Cardiac fibroblast (primary cell): ENCODE measurements around the gene B4GALT6.
A peak's percentile ranks its signal among the peaks of the same experiment; 100 is the strongest.

Source experiments
- DNase-seq, 2 donors: peaks; one replicate each; pipeline versions ENCODE4 v3.0.0 to v3.0.0-alpha.2; 2010; ENCODE audit warnings: low read depth in 2 of 2
- H3K4me3 ChIP-seq, 2 donors: replicated peaks in 1 of 2; 1 replicate in 1 of 2; 2 replicates in 1 of 2; pipeline ENCODE4 v1.5.1; 2011; ENCODE audit warnings: low read depth in 2 of 2, low read length in 2 of 2, mild to moderate bottlenecking in 2 of 2, moderate library complexity in 1 of 2
- TF ChIP-seq, protein P1 (sequence below): IDR thresholded peaks from one replicate; pipeline ENCODE4 v1.5.1; 2011; ENCODE audit warnings: low read depth, mild to moderate bottlenecking, low read length, inconsistent platforms

B4GALT6 gene

DNA sequence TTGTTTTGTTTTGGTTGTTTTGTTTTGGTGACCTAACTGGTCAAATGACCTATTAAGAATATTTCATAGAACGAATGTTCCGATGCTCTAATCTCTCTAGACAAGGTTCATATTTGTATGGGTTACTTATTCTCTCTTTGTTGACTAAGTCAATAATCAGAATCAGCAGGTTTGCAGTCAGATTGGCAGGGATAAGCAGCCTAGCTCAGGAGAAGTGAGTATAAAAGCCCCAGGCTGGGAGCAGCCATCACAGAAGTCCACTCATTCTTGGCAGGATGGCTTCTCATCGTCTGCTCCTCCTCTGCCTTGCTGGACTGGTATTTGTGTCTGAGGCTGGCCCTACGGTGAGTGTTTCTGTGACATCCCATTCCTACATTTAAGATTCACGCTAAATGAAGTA is 92.8 kb downstream of the B4GALT6 start, which contains the start of gene TTR:
Gene TTR, plus strand, starts transcription at position 250 of the 400 bp plus-strand sequence. Its CDS starts 26 bp downstream, at position 276.
- no peak for DNase-seq
- no peak within 1 kb of the TSS for H3K4me3 ChIP-seq
- TF ChIP-seq, protein P1, sequence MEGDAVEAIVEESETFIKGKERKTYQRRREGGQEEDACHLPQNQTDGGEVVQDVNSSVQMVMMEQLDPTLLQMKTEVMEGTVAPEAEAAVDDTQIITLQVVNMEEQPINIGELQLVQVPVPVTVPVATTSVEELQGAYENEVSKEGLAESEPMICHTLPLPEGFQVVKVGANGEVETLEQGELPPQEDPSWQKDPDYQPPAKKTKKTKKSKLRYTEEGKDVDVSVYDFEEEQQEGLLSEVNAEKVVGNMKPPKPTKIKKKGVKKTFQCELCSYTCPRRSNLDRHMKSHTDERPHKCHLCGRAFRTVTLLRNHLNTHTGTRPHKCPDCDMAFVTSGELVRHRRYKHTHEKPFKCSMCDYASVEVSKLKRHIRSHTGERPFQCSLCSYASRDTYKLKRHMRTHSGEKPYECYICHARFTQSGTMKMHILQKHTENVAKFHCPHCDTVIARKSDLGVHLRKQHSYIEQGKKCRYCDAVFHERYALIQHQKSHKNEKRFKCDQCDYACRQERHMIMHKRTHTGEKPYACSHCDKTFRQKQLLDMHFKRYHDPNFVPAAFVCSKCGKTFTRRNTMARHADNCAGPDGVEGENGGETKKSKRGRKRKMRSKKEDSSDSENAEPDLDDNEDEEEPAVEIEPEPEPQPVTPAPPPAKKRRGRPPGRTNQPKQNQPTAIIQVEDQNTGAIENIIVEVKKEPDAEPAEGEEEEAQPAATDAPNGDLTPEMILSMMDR, result no peak

DNA sequence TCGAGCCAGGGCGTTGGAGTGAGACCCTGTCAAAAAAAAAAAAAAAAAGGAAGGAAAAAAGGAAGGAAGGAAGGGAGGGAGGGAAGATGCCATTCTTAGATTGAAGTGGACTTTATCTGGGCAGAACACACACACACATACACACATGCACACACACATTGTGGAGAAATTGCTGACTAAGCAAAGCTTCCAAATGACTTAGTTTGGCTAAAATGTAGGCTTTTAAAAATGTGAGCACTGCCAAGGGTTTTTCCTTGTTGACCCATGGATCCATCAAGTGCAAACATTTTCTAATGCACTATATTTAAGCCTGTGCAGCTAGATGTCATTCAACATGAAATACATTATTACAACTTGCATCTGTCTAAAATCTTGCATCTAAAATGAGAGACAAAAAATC is 93.3 kb downstream of the B4GALT6 start:
- no peak for DNase-seq
- TF ChIP-seq, protein P1, result no peak
- no peak overlapping the region for H3K4me3 ChIP-seq

DNA sequence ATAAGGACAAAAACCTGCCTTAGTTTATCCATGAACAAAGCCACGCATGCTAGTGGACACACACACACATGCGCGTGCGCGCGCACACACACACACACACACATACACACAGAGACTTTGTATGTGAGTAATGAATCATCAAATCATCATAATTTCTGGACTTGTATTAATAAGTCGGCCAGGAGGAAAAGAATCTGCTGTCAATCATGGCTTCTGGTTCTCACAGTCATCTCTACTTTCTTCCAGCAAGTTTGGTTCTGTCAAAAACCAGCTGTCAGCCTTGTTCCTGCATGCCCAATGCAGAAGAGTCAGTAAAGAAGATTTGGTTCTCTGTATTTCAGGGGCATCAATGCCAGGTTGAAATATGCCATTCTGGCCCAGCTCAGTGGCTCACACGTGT is 93.8 kb downstream of the B4GALT6 start:
- no peak for DNase-seq
- no peak overlapping the region for H3K4me3 ChIP-seq
- TF ChIP-seq, protein P1, result no peak

DNA sequence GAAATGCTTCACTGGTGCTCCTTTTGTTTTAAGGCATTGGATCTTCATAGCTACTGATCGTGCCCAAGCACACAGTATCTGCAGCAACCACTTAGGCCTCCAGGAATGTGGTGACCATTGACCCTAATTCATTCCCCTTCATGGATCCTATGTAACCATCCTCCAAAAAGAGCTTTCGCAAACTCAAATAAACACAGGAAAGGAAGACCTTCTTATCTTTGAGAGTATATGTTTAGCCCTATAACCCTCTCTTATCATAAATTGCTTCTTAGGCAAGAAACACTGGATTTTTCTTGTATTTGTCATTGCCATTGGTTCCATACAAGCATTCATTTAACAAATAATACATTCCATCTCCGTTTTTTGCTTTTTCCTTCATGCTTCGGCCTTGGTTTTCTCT is 96.9 kb downstream of the B4GALT6 start:
- H3K4me3 ChIP-seq, result no peak overlapping the region
- TF ChIP-seq, protein P1, result no peak
- peak in 1 of 2 donors; percentile 10 for DNase-seq

DNA sequence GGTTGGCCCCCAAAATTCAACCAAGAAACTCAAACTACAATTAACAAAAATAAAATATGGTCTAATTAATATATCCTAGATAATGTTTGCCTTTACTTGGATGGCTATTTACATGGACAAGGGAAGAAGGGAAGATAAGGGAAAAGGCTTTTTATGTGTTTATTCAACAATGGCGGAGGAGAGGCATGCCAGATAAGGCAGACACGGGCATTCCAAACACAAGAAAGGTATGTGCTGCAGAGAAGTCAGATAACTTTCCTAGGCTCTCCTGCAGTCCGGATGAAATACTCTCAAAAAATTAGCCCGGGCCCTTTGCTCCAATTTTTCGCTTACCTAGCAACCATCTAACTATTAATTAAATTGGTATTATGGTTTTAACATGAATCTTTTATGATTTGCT is 97.8 kb downstream of the B4GALT6 start:
- no peak overlapping the region for H3K4me3 ChIP-seq
- no peak for DNase-seq
- TF ChIP-seq, protein P1, result no peak

DNA sequence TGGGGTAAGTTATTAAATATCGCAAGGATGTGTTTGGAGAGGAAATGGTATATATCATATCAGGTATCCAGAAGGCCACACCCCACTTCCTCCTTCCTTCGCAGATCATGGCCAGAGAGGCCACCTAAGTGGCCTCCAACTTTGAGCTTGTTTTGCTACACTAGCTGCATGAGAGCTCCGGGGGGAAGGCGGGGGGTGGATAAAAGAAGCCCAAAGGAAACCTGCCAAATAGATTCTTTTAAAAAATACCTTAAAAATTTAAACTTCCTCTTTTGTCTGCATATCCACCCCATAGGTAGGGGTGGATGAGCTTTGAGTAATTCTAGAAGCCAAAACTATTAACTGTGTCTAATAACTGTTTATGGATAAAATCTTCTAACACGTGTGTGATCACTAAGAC is 98.4 kb downstream of the B4GALT6 start:
- TF ChIP-seq, protein P1, result no peak
- DNase-seq, result no peak
- H3K4me3 ChIP-seq, result no peak overlapping the region

DNA sequence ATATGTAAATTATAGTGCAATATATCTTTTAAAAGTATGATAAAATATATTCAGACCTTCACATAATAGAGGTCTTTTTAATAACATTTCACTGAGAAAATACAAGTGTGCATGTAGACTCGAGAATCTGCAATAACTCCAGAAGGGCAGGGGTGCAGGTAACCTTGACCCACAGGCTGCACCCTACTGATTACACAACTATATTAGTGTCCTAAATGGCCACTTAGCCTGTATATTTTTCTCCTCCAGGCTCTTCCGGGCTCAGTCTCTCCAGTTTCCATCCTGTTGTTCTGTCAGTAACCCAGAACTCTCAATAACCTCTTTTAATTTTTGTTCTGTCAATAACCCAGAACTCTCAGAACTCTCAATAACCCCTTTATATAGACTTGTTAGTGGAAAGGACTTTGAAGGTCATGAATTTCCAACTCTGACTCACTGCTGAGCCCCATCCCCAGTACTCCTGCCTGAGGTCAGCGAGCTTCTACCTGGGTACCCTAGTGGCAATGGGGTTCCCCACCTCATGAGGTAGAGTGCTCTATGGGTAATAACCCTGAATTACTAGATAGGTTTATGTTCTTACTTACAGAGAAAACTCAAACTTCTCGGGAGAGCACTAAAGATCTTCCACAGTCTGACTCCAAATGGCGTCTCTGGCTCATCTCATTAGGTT is 101.1 kb downstream of the B4GALT6 start:
- DNase-seq, result no peak
- H3K4me3 ChIP-seq, result no peak overlapping the region
- TF ChIP-seq, protein P1, result no peak
